KMS-11 (cell line): ENCODE data around the gene CAV2.

Experiments
- H2AFZ ChIP-seq: fragments of 200-600 bp; sonication (generic); 2 replicates; pipeline ENCODE4 v1.6.1; 2016; ENCODE audit warnings: antibody characterized with exemption, mixed run types, low read depth
- H3K27ac ChIP-seq: fragments of 200-600 bp; sonication (generic); 2 replicates; pipeline ENCODE4 v1.6.1; 2016; ENCODE audit warnings: mild to moderate bottlenecking, mixed run types
- H3K27me3 ChIP-seq: fragments of 200-600 bp; sonication (generic); 2 replicates; pipeline ENCODE4 v1.6.1; 2017; ENCODE audit warnings: mild to moderate bottlenecking, low read depth, mixed run types, moderate library complexity; ENCODE audit not compliant: insufficient read depth
- H3K36me3 ChIP-seq: fragments of 200-600 bp; sonication (generic); 2 replicates; pipeline ENCODE4 v1.6.1; 2017; ENCODE audit warnings: mild to moderate bottlenecking, mixed run types; ENCODE audit not compliant: insufficient read depth
- H3K4me1 ChIP-seq: fragments of 200-600 bp; sonication (generic); 2 replicates; pipeline ENCODE4 v1.6.1; 2016; ENCODE audit warnings: mild to moderate bottlenecking, low read depth, mixed run types; ENCODE audit not compliant: poor library complexity, severe bottlenecking
- H3K4me2 ChIP-seq: fragments of 200-600 bp; sonication (generic); 2 replicates; pipeline ENCODE4 v1.7.0; 2016; ENCODE audit warnings: mild to moderate bottlenecking, mixed run types
- H3K4me3 ChIP-seq: fragments of 200-600 bp; sonication (generic); IDR thresholded peaks from 2 replicates; pipeline ENCODE4 v1.6.1; 2017; ENCODE audit warnings: low read depth, low read length, mixed read lengths; ENCODE audit not compliant: insufficient read depth
- H3K79me2 ChIP-seq: fragments of 200-600 bp; sonication (generic); 2 replicates; pipeline ENCODE4 v1.6.1; 2016; ENCODE audit warnings: low read depth, mixed run types; ENCODE audit not compliant: insufficient read depth
- H3K9ac ChIP-seq: fragments of 200-600 bp; sonication (generic); 2 replicates; pipeline ENCODE4 v1.6.1; 2016; ENCODE audit warnings: mild to moderate bottlenecking, mixed run types
- H4K20me1 ChIP-seq: fragments of 200-600 bp; sonication (generic); 2 replicates; pipeline ENCODE4 v1.6.1; 2016; ENCODE audit warnings: mild to moderate bottlenecking, mixed run types; ENCODE audit not compliant: insufficient read depth
- CTCF ChIP-seq: fragments of 200-600 bp; sonication (generic); conservative IDR thresholded peaks from 2 replicates; pipeline ENCODE4 v1.6.1; 2017; ENCODE audit warnings: low read depth, mild to moderate bottlenecking, antibody characterized with exemption, low read length, moderate library complexity, mixed read lengths

CAV2 gene

GRCh38 chr7:116455009-116455408 lies 44.5 kb upstream of the CAV2 start:
- Histone ChIP-seq H3K36me3 (no peaks in the 10 kb centered on the region), H3K4me3 (no peak overlapping the region), H4K20me1 (no peaks in the 10 kb centered on the region), H3K4me1 (no peaks in the 10 kb centered on the region), H2AFZ (no peak overlapping the region), H3K27me3 (no peaks in the 10 kb centered on the region), H3K9ac (no peak overlapping the region), H3K4me2 (no peak overlapping the region), H3K79me2 (no peaks in the 10 kb centered on the region), H3K27ac (no peak overlapping the region)
- TF ChIP-seq CTCF = no peak

GRCh38 chr7:116455499-116455898 lies 44.0 kb upstream of the CAV2 start:
- no peak for TF ChIP-seq CTCF
- Histone ChIP-seq H2AFZ (no peak overlapping the region), H3K27me3 (no peaks in the 10 kb centered on the region), H3K4me2 (no peak overlapping the region), H3K36me3 (no peaks in the 10 kb centered on the region), H3K79me2 (no peaks in the 10 kb centered on the region), H3K4me1 (no peaks in the 10 kb centered on the region), H4K20me1 (no peaks in the 10 kb centered on the region), H3K27ac (no peak overlapping the region), H3K4me3 (no peak overlapping the region), H3K9ac (no peak overlapping the region)

- Histone ChIP-seq H3K27ac (no peak overlapping the region), H3K36me3 (no peaks in the 10 kb centered on the region), H3K9ac (no peak overlapping the region), H3K4me3 (no peak overlapping the region), H2AFZ (no peak overlapping the region), H3K79me2 (no peaks in the 10 kb centered on the region), H3K27me3 (no peaks in the 10 kb centered on the region), H4K20me1 (no peaks in the 10 kb centered on the region), H3K4me2 (0 out of 2 replicates have a peak overlapping the region, but pooled peaks have one; percentile 6), H3K4me1 (no peaks in the 10 kb centered on the region)
- TF ChIP-seq CTCF = no peak
Observed at GRCh38 chr7:116461500-116461899, 38.0 kb upstream of the CAV2 start.

GRCh38 chr7:116463956-116464355 lies 35.6 kb upstream of the CAV2 start:
- H3K27me3 ChIP-seq = no peaks in the 10 kb centered on the region
- H3K4me2 ChIP-seq = no peak overlapping the region
- no peaks in the 10 kb centered on the region for H3K4me1 ChIP-seq
- TF ChIP-seq CTCF = no peak
- no peak overlapping the region for H3K27ac ChIP-seq
- H3K9ac ChIP-seq = no peak overlapping the region
- no peaks in the 10 kb centered on the region for H3K79me2 ChIP-seq
- H3K4me3 ChIP-seq = no peak overlapping the region
- H2AFZ ChIP-seq = no peak overlapping the region
- H4K20me1 ChIP-seq = no peaks in the 10 kb centered on the region
- no peaks in the 10 kb centered on the region for H3K36me3 ChIP-seq
